Fibroblast of mammary gland (primary cell): ENCODE measurements around the gene CSF1R.
A peak's percentile ranks its signal among the peaks of the same experiment; 100 is the strongest.

ENCODE experiments used
- DNase-seq: peaks from one replicate; pipeline ENCODE4 v3.0.0-alpha.2; 2010; ENCODE audit warnings: low read depth
- H3K4me3 ChIP-seq: 2 replicates; pipeline ENCODE4 v1.5.1; 2011; ENCODE audit warnings: low read depth, mild to moderate bottlenecking, low read length, moderate library complexity; ENCODE audit not compliant: control insufficient read depth
- TF ChIP-seq, protein P1 (sequence below): conservative IDR thresholded peaks from 2 replicates; pipeline ENCODE4 v1.5.1; 2011; ENCODE audit warnings: low read depth, low read length, inconsistent platforms; ENCODE audit not compliant: control insufficient read depth, insufficient read depth

CSF1R gene

DNA sequence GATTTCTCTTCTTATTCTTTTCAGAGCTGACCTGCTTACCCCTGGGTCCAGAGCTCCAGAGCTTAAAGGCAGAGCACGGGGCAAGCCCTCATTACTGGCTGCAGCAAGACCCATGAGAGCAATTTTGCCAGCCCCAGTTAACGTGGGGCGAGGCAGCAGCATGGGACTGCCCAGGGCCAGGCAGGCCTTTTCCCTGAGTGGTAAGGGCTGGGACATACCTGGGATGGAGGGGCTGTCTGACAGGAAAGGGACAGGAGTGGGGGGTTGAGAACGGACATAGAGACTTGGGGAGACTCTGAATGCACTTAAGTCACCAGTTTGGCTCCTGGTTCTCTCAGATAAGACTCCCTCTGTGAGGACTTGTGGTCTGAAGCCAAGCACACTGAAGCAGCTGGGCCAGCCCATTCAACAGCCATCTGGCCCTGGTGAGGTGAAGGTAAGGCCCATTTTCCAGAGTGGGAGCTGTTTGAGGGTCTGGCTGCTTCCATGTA, 59.6 kb downstream of the CSF1R start:
- TF ChIP-seq, protein P1, sequence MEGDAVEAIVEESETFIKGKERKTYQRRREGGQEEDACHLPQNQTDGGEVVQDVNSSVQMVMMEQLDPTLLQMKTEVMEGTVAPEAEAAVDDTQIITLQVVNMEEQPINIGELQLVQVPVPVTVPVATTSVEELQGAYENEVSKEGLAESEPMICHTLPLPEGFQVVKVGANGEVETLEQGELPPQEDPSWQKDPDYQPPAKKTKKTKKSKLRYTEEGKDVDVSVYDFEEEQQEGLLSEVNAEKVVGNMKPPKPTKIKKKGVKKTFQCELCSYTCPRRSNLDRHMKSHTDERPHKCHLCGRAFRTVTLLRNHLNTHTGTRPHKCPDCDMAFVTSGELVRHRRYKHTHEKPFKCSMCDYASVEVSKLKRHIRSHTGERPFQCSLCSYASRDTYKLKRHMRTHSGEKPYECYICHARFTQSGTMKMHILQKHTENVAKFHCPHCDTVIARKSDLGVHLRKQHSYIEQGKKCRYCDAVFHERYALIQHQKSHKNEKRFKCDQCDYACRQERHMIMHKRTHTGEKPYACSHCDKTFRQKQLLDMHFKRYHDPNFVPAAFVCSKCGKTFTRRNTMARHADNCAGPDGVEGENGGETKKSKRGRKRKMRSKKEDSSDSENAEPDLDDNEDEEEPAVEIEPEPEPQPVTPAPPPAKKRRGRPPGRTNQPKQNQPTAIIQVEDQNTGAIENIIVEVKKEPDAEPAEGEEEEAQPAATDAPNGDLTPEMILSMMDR = no peak
- no peak overlapping the region for H3K4me3 ChIP-seq
- DNase-seq = no peak

GRCh38 chr5:150024346-150024984, 61.9 kb downstream of the CSF1R start:
- no peak overlapping the region for H3K4me3 ChIP-seq
- TF ChIP-seq, protein P1 = no peak
- no peak for DNase-seq

DNA sequence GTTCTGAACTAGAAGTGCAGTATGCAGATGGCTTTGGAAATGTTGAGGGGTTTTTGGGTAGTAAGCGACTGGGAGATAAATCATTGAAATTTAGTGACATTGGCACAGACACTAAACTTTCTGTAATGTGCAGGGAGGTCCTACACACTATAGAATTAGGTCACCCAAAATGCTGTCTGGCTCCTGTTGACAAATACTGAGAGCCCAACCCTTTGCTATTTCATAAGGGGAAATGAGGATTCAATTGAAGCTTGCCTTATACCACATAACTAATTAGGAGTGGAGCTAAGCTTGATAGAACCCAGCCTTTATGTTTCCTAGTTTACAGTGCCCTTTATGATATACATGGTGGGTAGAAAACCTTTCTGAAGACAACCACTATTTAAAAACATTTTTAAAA, 63.2 kb downstream of the CSF1R start:
- TF ChIP-seq, protein P1 = no peak
- no peak overlapping the region for H3K4me3 ChIP-seq
- DNase-seq = no peak

GRCh38 chr5:150022681-150023080, 63.7 kb downstream of the CSF1R start:
- DNase-seq = no peak
- no peak overlapping the region for H3K4me3 ChIP-seq
- TF ChIP-seq, protein P1 = no peak

- H3K4me3 ChIP-seq = no peak overlapping the region
- TF ChIP-seq, protein P1 = no peak
- peak; percentile 89 for DNase-seq
Measured at GRCh38 chr5:150022158-150022531, 64.2 kb downstream of the CSF1R start.

DNA sequence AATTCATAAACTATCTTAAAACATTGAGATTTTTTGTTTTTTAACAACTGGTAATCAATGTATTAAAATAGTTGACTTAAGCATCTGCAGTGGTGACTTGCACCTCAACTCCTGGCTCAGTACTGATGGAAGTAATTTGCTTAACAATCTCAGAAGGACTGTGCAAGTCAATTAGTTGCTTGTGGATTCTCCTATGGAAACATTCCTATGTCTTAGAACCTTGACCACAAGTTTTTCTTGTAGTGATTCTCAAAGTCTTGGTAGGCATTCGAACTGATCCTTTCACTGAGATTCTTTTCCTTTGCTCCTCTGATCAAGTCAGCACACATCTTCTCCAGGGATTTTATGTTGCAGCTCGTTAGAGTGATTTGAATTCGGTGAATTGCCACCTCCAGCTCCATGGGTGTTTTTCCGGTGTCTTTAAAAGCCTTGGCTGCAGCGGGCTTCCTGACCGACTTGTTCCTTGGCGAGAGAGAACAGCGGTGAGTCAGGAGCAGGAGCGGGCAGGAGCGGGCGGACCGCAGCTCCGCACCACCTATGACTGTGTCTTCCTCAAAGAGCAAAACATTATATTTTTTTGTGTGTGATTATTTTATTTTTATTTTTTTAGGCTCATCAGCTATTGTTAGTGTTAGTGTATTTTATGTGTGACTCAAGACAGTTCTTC, 64.7 kb downstream of the CSF1R start:
- TF ChIP-seq, protein P1 = no peak
- no peak overlapping the region for H3K4me3 ChIP-seq

DNA sequence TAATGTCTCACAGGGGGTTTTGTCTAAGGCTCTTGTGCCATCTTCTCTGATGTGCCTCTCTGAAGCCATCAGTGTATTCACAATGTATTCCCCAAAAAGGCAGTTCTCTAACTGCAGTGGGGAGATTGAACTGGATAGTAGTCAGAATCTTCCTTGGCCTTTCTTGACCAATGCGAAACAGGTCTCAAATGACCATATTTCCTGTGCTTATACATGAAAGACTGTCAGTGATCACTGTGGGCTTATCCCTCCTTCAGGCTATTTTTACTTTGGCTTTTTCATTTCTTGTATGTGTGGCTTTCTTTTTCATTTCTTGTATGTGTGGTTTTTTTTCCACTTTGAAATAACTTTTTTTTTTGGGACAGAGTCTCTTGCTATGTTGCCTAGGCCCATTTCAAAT, 66.1 kb downstream of the CSF1R start:
- TF ChIP-seq, protein P1 = no peak
- no peak overlapping the region for H3K4me3 ChIP-seq
- no peak for DNase-seq

More for the DNA sequence above, 64.7 kb downstream of the CSF1R start:
- DNase-seq = peak; percentile 82
